GM15510 (cell line): Measurements from ENCODE around the gene IAH1.

ENCODE experiments used
- POLR2A ChIP-seq: IDR thresholded peaks from 3 replicates; pipeline ENCODE4 v1.6.1; 2011; ENCODE audit warnings: borderline replicate concordance; ENCODE audit not compliant: insufficient read length; ENCODE audit errors: extremely low read depth

The IAH1 gene

DNA sequence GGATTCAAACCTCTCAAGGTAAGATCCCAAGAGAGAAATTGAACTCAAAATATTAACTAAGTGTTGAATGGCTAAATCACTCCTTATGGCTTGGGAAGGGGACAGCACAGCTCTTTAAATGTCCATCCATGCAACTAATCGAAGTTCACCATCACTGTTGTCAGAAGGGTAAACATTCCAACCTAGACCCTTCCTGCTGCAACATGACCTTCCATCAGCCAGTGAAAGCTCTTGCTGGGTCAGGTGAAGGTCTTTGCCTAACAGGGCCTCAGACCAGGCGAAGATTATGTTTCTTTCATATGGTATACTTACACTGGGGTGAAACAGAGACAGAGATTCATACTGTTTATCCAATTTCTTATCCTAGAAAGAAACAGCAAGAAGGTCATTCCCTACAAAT is 16.4 kb downstream of the IAH1 start:
- TF ChIP-seq POLR2A = no peak

DNA sequence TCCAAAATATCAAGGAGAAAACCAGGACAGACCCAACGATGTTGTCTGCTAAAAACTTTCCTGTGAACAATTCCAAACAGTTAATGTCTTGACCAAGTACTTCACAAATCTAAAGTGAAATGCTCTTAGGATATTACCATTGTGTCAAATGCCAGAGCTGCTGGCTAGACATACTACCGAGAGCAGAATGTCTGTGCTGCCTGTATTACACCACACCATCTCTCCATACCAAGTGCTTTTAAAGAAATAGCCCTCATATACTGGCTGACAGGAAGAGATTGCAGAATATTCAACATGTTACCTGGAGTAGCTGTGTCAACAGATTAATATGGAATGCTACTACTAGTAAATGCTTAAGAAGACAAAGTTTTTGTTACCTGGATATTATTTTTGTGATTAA is 18.6 kb downstream of the IAH1 start:
- no peak for TF ChIP-seq POLR2A

DNA sequence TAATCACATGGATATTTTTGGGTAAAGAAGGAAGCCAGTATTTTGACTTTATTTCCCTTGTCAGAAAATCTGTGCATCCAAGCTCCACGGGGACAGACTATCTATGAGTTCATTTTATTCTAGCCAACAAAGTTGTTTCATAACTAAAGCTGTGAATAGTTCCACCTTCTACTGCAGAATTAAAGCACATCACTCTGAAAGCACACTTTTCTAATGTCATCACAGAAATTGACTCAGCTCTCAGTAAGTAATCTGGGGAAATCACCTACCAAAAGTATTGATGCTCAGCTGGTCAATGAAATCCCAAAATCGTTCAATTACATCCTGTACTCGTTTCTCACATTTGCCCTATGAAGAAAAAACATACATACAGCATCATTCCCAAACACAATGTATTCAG is 19.1 kb downstream of the IAH1 start:
- TF ChIP-seq POLR2A = no peak

DNA sequence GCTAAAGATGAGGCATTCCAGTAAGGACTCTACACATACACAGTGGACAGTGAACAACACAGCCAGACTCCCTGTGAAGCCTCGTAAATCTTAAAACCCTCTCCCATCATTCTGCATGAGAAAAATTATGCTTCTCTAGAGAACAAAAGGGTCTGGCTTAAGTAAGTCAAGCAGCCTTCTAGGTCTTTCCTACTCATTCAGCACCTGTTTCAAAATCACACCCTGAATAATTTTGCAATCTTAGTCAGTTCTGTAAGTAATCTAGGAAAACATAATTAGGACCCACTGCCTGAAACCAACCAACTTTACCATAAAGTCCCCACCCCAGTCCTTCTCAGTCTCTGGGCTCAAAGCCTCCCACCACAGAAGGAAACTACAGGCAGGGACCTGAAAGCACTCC is 19.7 kb downstream of the IAH1 start:
- no peak for TF ChIP-seq POLR2A

DNA sequence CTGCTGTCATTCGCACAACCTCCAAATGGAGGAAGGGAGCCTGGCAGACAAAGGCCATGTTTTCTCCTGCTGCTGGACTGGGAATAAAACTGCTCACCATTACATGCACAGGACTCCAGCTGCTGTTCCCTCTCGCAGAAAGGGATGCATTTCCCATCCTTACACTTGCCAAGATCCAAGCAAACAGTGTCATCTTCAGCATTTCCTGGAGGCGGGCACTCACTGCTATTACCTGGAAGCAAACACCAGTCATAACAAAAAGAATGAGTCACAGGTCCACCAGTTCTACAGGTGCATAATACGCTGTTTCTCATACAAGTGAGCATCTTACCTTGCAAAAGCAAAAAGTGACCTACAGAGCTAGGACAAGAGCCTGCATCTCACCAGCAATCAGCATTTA is 22.7 kb downstream of the IAH1 start:
- TF ChIP-seq POLR2A = no peak

DNA sequence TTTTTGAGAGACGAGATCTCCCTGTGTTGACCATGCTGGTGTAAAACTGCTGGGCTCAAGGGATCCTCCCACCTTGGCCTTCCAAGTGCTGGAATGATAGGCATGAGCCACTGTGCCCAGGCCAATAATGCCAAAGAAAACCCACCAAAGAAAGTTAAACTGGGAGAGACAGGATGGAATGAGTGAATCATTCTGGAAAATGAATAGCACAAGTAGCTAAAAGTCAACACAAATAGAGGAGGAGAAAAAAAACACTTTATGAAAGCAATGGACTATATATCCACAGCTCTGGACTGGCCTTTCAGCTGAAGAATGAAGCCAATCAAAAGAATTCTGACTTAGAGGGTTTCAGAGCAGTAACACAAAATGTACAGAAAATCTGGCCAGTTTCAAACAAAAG is 23.9 kb downstream of the IAH1 start:
- TF ChIP-seq POLR2A = no peak

DNA sequence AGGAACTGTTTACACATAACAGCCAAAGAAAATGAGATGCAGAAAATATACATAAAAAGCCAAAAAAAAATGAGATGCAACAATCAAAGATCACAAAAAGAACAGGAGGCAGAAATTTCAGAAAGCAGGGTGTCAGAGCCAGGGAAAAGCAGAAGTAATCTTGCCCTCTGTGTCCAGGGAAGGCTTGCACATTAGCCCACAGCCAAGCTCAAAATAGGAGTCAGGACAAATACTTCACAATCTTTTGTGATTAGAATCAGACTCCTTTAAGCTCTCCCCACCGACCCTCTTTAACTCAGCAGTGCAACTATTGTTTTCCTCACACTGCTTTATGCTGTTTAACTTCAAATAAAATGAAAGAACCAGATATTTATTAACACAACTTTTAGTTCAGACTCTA is 34.6 kb downstream of the IAH1 start:
- no peak for TF ChIP-seq POLR2A

DNA sequence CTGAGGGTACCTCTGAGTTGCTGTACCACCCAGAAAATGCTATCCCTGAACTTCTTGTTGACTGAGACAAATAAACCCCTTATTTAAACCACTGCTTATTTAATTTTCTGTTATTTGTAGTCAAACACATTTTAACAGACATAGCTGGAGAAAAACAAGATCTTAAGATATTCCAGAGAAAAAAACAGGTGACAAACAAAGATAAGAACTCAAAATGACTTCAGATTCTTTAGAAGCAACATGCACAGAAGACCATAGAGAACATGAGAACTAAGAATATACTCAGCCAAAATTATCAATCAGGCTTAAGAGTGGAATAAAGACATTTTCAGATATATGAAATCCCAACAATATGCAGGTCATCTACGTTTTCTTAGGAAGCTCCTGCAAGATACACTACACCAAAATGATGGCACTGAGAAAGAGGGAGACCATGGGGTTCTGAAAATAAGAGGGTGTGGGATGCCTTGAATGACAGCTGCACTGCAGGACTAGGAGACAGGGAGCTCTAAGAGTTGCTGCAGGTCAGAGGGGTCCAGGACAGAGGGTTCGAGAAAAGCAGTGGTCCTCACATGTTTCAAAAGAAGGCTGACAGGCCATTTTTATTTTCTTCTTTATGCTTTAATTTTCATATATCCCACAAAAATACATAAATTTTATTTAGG is 42.9 kb downstream of the IAH1 start:
- no peak for TF ChIP-seq POLR2A

DNA sequence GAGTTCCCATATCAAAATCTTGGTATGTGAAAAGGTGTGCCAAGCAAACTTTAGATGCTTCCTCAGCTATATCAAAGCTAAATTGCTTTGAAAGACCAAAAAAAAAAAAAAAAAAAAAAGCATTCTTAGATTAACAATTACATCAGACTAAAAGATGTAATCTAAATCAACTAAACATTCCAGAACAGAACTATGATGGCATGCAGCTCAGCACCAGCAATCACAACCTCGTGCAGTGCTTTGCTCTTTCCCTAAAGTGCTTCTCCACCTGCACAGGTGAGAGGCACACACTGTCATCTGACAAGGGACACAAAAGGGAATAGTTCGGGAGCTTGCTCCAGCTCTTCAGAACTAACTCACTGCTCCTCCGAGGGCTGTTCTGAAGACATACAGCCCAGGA is 43.8 kb downstream of the IAH1 start:
- TF ChIP-seq POLR2A = no peak

DNA sequence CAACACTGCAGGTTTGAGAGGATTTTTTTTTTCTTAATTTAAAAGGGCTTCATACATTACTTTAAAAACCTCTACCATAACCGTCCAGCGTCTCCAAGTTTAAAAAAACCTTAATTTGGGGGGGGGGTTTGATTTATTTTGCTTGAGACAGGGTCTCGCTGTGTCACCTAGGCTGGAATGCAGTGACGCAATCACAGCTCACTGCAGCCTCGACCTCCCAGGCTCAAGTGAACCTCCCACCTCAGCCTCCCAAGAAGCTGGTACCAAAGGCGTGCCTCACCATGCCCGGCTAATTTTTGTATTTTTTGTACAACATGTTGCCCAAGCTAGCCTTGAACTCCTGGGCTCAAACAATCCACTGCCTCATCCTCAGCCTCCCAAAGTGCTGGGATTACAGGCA is 44.4 kb downstream of the IAH1 start:
- TF ChIP-seq POLR2A = no peak

DNA sequence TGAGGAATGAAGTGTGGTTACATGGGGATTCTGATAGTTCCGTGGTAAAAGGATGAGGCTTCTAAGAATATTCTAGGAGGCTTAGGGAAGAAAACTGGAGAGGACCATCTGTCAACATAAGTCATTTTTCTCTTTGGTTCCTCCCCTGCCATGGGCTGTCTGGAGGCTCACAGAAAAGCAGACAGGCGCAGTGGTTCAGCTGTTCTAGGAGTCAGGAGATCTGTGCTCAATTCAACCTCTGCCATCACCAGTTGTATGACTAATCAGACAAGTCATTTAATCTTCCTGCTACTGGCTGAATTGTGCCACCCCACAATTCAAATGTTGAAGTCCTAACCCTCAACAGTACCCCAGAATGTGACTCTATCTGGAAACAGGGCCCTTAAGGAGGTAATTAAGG is 44.9 kb downstream of the IAH1 start:
- TF ChIP-seq POLR2A = no peak

DNA sequence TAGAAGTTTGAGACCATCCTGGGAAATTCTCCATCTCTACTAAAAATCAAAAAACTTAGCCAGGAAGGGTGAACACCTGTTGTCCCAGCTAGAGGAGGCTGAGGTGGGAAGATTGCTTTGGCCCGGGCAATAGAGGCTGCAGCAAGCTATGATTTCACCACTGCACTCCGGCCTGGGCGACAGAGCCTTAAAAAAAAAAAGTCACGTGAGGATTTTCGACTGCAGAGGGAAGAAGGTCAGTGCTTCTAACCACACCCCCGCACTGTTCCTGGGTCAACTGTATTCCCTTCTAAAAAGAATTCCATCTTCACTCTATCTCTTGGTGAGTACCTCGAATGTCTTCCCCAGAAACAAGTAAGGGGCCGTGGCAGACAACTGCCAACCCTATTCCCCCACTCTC is 49.9 kb downstream of the IAH1 start:
- TF ChIP-seq POLR2A = no peak

DNA sequence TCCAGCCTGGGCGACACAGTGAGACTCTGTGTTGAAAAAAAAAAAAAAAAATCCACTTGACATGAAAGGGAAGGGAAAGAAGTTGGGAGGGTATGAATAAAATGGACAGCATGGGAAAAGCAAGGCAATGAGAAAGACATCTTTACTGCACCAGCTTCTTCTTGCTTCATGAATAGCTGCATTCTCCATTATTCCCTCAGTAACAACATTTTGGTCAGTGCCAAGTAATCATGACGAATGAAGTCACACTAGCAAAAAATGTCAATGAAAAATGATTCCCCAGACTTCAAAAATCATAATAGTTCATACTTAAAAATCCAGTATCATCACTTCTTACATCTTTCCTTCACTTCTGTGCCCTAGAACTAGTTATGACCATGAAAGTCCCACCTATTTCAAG is 50.9 kb downstream of the IAH1 start:
- no peak for TF ChIP-seq POLR2A

DNA sequence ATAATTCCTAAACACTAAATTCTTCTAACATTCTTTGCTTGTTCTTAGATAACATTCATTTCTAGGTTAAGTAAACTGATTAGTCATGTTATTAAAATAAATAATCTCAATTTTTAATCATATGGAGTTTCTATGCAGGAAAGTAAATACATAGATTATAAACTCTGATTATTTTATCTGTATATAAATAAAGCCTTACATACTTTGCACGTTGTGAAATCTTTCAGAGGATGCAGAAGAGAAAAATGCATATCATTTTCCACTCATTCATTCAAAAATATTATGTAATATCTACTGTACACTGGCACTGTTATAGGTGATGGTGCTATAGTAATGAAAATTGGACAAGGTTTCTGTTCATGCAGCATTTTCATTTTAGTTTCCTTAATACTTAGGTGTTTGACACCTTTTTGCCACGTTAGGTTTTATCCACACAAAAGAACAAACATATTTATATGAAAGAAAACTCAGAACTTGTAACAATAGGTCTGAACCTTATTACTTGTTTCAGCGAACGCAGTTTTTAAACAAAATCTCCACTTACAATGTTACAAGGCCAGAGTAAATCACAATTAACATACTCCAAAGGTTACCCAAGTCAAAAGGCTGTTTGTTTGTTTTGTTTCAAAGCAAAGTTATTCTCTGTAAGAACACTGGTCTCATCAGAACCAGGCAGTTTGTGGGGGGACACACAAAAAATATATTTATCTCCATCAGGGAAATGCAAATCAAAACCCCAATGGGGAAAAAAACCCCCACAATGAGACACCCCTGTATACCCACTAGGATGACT is 53.8 kb downstream of the IAH1 start:
- TF ChIP-seq POLR2A = no peak

DNA sequence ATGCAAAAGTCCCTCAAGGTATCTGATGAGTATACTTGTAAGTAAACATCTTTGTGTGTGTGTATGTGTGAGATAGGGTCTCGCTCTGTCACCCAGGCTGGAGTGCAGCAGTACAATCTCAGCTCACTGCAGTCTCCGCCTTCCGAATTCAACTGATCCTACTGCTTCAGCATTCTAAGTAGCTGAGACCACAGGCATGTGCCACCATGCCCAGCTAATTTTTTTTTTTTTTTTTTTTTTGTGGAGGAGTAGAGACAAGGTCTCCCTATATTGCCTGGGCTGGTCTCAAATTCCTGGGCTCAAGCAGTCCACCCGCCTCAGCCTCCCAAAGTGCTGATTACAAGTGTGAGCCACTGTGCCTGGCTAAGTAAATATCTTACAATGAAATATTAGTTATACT is 58.1 kb downstream of the IAH1 start:
- TF ChIP-seq POLR2A = no peak

DNA sequence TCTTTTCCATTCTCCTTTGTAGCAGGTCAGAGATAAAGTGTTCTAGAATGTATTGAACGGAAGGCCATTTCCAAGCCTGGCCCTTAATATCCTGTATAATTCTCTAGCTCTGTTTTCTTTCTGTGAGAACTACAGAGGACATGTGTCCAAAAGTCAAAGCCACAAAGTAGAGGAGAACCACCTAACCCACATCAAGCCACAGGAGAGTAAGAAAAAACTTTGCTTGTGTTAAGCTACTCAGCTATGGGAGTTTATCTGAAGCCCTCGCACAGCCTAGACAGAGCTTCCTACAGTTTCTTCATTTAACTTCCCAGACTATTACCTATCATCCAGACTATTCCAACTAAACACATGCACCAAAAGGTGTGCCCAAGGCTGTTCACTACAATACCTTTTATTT is 59.3 kb downstream of the IAH1 start:
- TF ChIP-seq POLR2A = no peak
